ENCODE data around the gene MSRB3.

DNA sequence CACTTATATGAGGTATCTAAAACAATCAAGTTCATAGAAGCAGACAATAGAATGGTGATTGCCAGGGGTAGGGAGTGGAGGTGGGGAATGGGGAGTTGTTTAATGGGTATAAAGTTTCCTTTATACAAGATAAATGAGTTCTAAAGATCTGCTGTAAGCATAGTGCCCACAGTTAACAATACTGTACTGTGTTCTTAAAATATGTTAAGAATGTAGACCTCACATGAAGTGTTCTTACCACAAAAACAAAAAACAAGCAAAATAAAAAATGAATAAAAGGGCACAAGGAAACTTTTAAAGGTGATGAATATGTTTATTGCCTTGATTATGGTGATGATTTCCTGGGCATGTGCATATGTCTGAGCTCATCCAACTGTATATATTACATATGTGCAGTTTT, 211.8 kb downstream of the MSRB3 start:
- TF ChIP-seq EZH2 (IDR thresholded peaks at IDR 0.05): no peak
- TF ChIP-seq, protein P1, sequence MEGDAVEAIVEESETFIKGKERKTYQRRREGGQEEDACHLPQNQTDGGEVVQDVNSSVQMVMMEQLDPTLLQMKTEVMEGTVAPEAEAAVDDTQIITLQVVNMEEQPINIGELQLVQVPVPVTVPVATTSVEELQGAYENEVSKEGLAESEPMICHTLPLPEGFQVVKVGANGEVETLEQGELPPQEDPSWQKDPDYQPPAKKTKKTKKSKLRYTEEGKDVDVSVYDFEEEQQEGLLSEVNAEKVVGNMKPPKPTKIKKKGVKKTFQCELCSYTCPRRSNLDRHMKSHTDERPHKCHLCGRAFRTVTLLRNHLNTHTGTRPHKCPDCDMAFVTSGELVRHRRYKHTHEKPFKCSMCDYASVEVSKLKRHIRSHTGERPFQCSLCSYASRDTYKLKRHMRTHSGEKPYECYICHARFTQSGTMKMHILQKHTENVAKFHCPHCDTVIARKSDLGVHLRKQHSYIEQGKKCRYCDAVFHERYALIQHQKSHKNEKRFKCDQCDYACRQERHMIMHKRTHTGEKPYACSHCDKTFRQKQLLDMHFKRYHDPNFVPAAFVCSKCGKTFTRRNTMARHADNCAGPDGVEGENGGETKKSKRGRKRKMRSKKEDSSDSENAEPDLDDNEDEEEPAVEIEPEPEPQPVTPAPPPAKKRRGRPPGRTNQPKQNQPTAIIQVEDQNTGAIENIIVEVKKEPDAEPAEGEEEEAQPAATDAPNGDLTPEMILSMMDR (IDR thresholded peaks at IDR 0.05): no peak
- no peak for TF ChIP-seq EZH2phosphoT487 (IDR thresholded peaks at IDR 0.05)
